Measurements from ENCODE around the gene ZBTB43.

DNA sequence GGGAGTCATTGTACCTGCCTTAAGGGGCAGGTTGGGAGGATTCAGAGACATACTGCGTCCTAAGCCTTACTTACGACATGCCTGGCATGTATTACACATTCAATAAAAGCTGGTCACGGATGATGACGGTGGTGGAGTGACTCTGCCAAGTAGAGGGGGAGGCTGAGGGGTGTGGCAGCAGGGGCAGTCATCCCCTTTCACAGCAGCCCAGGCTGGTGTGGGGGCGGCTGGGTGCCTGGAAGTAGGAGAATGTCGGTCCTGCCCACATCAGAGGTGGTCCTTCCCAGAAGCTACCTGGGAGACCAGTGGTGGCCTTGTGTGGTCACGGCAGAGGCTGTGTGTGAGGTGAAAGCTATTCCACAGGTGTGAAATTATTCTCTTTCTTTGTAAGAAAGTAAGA is 64.5 kb downstream of the ZBTB43 start:
- TF ChIP-seq, protein P1, sequence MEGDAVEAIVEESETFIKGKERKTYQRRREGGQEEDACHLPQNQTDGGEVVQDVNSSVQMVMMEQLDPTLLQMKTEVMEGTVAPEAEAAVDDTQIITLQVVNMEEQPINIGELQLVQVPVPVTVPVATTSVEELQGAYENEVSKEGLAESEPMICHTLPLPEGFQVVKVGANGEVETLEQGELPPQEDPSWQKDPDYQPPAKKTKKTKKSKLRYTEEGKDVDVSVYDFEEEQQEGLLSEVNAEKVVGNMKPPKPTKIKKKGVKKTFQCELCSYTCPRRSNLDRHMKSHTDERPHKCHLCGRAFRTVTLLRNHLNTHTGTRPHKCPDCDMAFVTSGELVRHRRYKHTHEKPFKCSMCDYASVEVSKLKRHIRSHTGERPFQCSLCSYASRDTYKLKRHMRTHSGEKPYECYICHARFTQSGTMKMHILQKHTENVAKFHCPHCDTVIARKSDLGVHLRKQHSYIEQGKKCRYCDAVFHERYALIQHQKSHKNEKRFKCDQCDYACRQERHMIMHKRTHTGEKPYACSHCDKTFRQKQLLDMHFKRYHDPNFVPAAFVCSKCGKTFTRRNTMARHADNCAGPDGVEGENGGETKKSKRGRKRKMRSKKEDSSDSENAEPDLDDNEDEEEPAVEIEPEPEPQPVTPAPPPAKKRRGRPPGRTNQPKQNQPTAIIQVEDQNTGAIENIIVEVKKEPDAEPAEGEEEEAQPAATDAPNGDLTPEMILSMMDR (IDR thresholded peaks at IDR 0.05): no peak
- TF ChIP-seq EP300 (IDR thresholded peaks at IDR 0.05): no peak
- TF ChIP-seq POLR2AphosphoS5 (IDR thresholded peaks at IDR 0.05): no peak
- TF ChIP-seq POLR2A (IDR thresholded peaks at IDR 0.05): no peak
